Transverse colon (tissue), 4 donors: Measurements from ENCODE around the gene TMC6. TPM values are rescaled to one million over a fixed set of nuclear protein-coding genes. Genes with fewer than 3 reads are reported as not detected.
"Not testable (repeated sequence)": the region's sequence is repeated elsewhere in the genome, so short reads cannot be mapped to it uniquely, and the experiment has no call there.

Experiments
- DNase-seq: peaks from one replicate; pipeline ENCODE4 v3.0.0-alpha.2; 2019
- H3K27ac ChIP-seq, 4 donors: fragments of 200-600 bp; sonication (generic); 2 replicates each; pipeline ENCODE4 v1.5.1; 2016 to 2018; ENCODE audit warnings: inconsistent platforms in 4 of 4
- H3K27me3 ChIP-seq: fragments of 200-600 bp; sonication (generic); 2 replicates; pipeline ENCODE4 v1.5.1; 2017; ENCODE audit warnings: inconsistent platforms
- H3K36me3 ChIP-seq, 4 donors: fragments of 200-600 bp; sonication (generic); 2 replicates each; pipeline ENCODE4 v1.5.1; 2017 to 2019; ENCODE audit warnings: inconsistent platforms in 4 of 4
- H3K4me1 ChIP-seq, 4 donors: fragments of 200-600 bp; sonication (generic); 2 replicates each; pipeline ENCODE4 v1.5.1; 2017 to 2020; ENCODE audit warnings: inconsistent platforms in 4 of 4
- H3K4me3 ChIP-seq, 4 donors: fragments of 200-600 bp; sonication (generic); 1 replicate in 1 of 4; 2 replicates in 3 of 4; pipeline versions ENCODE4 v1.5.1 to v1.6.1; 2017 to 2019; ENCODE audit warnings: inconsistent platforms in 4 of 4
- H3K9me3 ChIP-seq, 2 donors: fragments of 200-600 bp; sonication (generic); 2 replicates each; pipeline ENCODE4 v1.5.1; 2017 to 2019; ENCODE audit warnings: inconsistent platforms in 2 of 2
- EP300 ChIP-seq: sonication (generic); formaldehyde crosslinking; IDR thresholded peaks from one replicate; pipeline ENCODE4 v1.6.1; 2017; ENCODE audit warnings: antibody characterized with exemption, low read depth
- POLR2A ChIP-seq: fragments of 450-650 bp; IDR thresholded peaks from one replicate; pipeline ENCODE4 v1.6.1; 2016; ENCODE audit warnings: antibody characterized with exemption, mild to moderate bottlenecking, moderate library complexity
- POLR2AphosphoS5 ChIP-seq, 3 donors: sonication (generic); formaldehyde crosslinking; IDR thresholded peaks; one replicate each; pipeline ENCODE4 v1.6.1; 2016; ENCODE audit warnings: antibody characterized with exemption in 3 of 3
- WGBS, 2 donors: methylation state at CpG; one replicate each; pipeline ENCODE4 v1.1.5; 2018; ENCODE audit warnings: low coverage in 1 of 2; 5-methylcytosine and 5-hydroxymethylcytosine counted together
- in situ Hi-C, 4 donors: fragments of 200-750 bp; cut with MboI; loops; one replicate each; pipeline versions ENCODE4 v1.15.0 to v1.15.1; 2017; ENCODE audit warnings: low sequenced_read_pairs in 3 of 4, low pct_ligation_motif_present in 1 of 4, low pct_unique_long_range_greater_than_20kb in 1 of 4
- intact Hi-C: fragments of 100-400 bp; cut with DNase I; formaldehyde crosslinking; loops from one replicate; pipeline ENCODE4 v1.15.1; 2023; ENCODE audit warnings: low total_unique reads
- total RNA-seq, 4 donors: library from RNA; depleted of rRNA; stranded (reverse); fragments of >200 nt; gene quantifications; one replicate each; pipeline ENCODE4 v1.1.0, GENCODE V29; 2016
- TF ChIP-seq, protein P1 (sequence below), 5 experiments: fragments of 200-600 bp in 3 of 5; fragments of 450-650 bp in 2 of 5; sonication (generic) in 3 of 5; IDR thresholded peaks; 1 replicate in 2 of 5; 2 replicates in 3 of 5; pipeline ENCODE4 v1.5.1; 2016 to 2017; ENCODE audit warnings: antibody characterized with exemption in 5 of 5, inconsistent platforms in 3 of 5, mild to moderate bottlenecking in 2 of 5, moderate library complexity in 1 of 5

Gene TMC6
- total RNA-seq, 4 donors from 2014 or later, result 39.7 to 181 (median 68.0) TPM

- H3K36me3 ChIP-seq, result no peaks in the 10 kb centered on the region
- H3K4me3 ChIP-seq, result no peak overlapping the region
- in situ Hi-C loops (no loop called here), intact Hi-C loops (no loop called here)
- peak; percentile 11 for DNase-seq
- TF ChIP-seq EP300 (no peak), POLR2AphosphoS5 (IDR thresholded peaks at IDR 0.05) (no peak), POLR2A (peak; percentile 19)
- TF ChIP-seq, protein P1, sequence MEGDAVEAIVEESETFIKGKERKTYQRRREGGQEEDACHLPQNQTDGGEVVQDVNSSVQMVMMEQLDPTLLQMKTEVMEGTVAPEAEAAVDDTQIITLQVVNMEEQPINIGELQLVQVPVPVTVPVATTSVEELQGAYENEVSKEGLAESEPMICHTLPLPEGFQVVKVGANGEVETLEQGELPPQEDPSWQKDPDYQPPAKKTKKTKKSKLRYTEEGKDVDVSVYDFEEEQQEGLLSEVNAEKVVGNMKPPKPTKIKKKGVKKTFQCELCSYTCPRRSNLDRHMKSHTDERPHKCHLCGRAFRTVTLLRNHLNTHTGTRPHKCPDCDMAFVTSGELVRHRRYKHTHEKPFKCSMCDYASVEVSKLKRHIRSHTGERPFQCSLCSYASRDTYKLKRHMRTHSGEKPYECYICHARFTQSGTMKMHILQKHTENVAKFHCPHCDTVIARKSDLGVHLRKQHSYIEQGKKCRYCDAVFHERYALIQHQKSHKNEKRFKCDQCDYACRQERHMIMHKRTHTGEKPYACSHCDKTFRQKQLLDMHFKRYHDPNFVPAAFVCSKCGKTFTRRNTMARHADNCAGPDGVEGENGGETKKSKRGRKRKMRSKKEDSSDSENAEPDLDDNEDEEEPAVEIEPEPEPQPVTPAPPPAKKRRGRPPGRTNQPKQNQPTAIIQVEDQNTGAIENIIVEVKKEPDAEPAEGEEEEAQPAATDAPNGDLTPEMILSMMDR (IDR thresholded peaks at IDR 0.05), result no peak
- H3K9me3 ChIP-seq, result no peaks in the 10 kb centered on the region
- 75% methylated on average over 18 of the region's 20 CpGs; no CpG with 5 or more reads in 1 of the 2 donors for WGBS, 2 donors
- peaks cover 22 to 68% (median 50%) of the 10 kb centered on the region in 4 donors for H3K4me1 ChIP-seq
- peak overlapping the region in 3 of 4 donors; percentile 43 to 76 (median 52) for H3K27ac ChIP-seq
- no peaks in the 10 kb centered on the region for H3K27me3 ChIP-seq
These were observed 13.0 kb upstream of the TMC6 start for GRCh38 chr17:78141437-78142118.

DNA sequence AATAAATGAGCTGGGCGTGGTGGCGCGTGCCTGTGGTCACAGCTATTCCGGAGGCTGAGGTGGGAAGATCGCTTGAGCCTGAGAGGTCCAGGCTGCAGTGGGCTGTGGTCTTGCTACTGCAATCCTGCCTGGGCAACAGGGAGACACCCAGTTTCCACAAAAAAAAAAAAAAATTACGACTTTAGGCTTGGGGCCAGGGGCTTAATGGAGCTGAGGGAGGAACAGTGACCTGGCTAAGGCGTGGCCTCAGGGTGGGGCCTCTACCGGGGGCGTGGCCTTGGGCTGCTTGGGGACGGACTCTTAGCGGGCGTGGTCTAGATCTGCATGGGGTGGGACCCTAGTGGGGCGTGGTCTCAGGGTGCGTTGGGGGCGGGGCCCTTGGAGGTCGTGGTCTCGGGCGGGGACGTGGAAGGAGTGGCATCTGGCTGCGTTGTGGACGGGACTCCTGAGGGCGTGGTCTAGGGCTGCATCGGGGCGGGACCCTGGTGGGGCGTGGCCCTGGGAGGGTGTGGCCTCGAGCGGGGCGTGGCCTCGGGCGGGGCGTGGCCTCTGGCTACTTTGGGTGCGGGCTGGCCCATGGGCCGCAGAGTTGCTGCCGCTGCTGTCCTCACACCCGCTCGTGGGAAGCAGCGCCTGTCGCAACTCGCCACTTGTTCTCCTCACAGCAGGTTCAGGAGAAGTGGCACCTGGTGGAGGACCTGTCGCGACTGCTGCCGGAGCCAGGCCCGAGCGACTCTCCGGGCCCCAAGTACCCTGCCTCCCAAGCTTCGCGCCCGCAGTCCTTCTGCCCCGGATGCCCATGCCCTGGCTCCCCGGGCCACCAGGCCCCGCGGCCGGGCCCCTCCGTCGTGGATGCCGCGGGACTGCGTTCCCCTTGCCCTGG lies 11.9 kb upstream of the TMC6 start:
- DNase-seq, result peak; percentile 98
- H3K9me3 ChIP-seq, result no peaks in the 10 kb centered on the region
- no peaks in the 10 kb centered on the region for H3K27me3 ChIP-seq
- peak overlapping the region in 1 of 4 donors; percentile 24 for H3K4me3 ChIP-seq
- 27% methylated on average over 51 of the region's 58 CpGs; no CpG with 5 or more reads in 1 of the 2 donors for WGBS, 2 donors
- peak; percentile 37 to 73 (median 64) for TF ChIP-seq POLR2AphosphoS5 (IDR thresholded peaks at IDR 0.05)
- TF ChIP-seq POLR2A, result peak; percentile 70
- TF ChIP-seq EP300, result no peak
- H3K36me3 ChIP-seq, result no peaks in the 10 kb centered on the region
- peak overlapping the region; percentile 51 to 79 (median 66) for H3K27ac ChIP-seq
- in situ Hi-C loops (no loop called here), intact Hi-C loops (no loop called here)
- peaks cover 17 to 57% (median 41%) of the 10 kb centered on the region in 4 donors for H3K4me1 ChIP-seq

- H3K27me3 ChIP-seq, H3K9me3 ChIP-seq, H3K4me3 ChIP-seq, in situ Hi-C loops, H3K36me3 ChIP-seq, DNase-seq, intact Hi-C loops: not testable (repeated sequence)
- Histone ChIP-seq H3K4me1 (peaks cover 12 to 51% (median 35%) of the 10 kb centered on the region in 4 donors), H3K27ac (peak overlapping the region; percentile 44 to 79 (median 62))
- 71 to 80% methylated on average over 3 to 12 of the region's 12 CpGs for WGBS, 2 donors
These were observed 11.3 kb upstream of the TMC6 start for GRCh38 chr17:78139861-78140168.

GRCh38 chr17:78138204-78139060 lies 9.9 kb upstream of the TMC6 start:
- Histone ChIP-seq H3K4me3 (no peak overlapping the region), H3K36me3 (no peaks in the 10 kb centered on the region), H3K9me3 (no peaks in the 10 kb centered on the region), H3K4me1 (peaks cover 0 to 37% (median 21%) of the 10 kb centered on the region in 4 donors), H3K27me3 (no peaks in the 10 kb centered on the region), H3K27ac (no peak overlapping the region)
- in situ Hi-C loops, result no loop called here
- DNase-seq, result no peak
- no peak for TF ChIP-seq EP300
- no peak for TF ChIP-seq POLR2AphosphoS5 (IDR thresholded peaks at IDR 0.05)
- no peak for TF ChIP-seq POLR2A
- TF ChIP-seq, protein P1 (IDR thresholded peaks at IDR 0.05), result no peak
- intact Hi-C loops, result no loop called here
- 87% methylated on average over 16 of the region's 17 CpGs; no CpG with 5 or more reads in 1 of the 2 donors for WGBS, 2 donors
